GM19099 (cell line): Measurements from ENCODE around the gene CDH23.

Source experiments
- POLR2A ChIP-seq: IDR thresholded peaks from 3 replicates; pipeline ENCODE4 v1.6.1; 2011; ENCODE audit warnings: low read depth; ENCODE audit not compliant: insufficient read length; ENCODE audit errors: extremely low read depth

CDH23 gene

DNA sequence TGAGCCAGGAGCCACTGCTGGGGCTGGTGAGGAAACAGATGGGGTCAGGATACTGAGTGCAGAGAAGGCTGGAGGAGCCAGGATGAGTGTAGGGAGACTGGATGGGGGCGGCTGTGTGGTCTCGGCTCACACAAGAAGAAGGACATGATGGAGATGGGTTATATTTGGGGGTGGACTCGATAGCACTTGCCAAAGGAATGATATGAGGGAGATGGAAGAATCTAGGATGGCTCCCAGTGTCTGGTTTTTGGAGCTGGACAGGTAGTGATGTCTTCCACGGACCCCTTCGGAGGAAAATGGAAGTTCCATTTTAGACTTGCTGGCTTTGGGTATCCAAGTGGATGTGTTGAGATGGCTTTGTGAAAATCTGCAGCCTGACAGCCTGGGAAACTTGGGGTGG lies 83.9 kb downstream of the CDH23 start:
- no peak for TF ChIP-seq POLR2A

DNA sequence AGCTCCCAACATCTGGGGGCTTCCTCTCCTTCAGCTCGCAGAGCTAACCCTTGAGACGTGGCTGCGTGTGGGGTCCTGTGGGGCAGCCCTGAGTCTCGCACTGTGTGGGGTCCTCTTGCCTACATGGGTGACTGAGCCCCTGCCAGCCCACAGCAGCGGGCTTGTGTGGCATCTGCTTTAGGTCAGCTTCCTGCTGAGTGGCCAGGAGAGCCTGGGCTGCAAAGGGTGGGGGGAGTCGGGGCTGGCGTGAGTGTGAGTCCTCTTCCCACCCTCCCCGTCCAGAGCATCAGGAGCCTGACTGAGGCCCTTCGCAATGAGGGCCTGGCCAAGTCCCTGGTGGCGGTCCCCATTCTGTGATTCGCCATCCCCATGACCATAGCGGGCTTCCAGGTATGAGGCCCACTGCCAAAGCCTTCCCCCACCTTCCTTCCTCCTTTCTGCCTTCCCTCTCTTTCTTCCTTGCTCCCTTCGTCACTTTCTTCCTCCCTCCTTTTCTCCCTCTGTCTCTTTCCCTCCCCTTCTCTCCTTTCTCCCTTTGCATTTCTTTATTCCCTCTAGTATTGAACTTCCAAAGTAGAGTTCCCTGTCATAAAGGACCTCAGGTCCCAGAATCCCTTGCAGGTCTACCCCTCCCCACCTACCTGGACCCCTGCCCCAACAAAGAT lies 85.2 kb downstream of the CDH23 start:
- no peak for TF ChIP-seq POLR2A

DNA sequence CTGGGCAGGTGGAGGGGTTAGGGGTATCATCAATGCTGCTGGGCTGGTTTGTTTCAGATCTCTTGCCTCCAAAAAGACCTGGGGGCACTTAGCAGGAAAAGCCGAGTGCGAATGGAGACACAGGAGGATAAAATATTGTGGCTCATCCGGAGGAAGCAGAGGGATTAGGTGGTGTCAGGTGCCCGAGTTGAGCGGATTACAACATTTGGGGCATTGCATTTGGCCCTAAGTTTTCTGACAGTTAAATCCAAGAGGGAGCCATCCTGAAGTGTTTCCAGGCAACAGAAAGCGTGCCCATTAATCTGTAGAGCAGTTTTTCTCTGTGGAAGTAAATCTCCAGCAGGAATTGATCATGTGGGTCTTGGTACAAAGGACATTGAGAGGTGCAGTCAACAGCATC lies 85.9 kb downstream of the CDH23 start:
- no peak for TF ChIP-seq POLR2A

DNA sequence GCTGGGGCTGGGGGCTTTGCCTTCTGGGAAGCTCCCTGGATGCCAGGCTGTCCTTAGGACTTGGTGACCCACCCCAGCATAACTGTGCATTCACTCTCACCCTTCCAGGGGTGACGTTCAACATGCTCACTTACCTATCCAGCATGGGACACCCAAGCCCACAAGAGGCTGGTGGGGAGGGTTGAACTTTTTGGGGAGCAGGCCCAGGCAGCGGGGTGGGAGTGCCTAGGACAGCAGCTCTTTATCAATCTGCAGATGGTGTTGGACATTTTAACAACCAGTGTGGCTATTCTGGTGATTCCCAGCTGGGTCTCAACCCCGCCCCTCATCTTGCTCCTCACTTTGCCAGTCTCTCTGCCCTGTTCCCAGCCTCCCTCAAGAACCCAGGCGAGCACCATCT lies 86.4 kb downstream of the CDH23 start:
- TF ChIP-seq POLR2A = no peak

DNA sequence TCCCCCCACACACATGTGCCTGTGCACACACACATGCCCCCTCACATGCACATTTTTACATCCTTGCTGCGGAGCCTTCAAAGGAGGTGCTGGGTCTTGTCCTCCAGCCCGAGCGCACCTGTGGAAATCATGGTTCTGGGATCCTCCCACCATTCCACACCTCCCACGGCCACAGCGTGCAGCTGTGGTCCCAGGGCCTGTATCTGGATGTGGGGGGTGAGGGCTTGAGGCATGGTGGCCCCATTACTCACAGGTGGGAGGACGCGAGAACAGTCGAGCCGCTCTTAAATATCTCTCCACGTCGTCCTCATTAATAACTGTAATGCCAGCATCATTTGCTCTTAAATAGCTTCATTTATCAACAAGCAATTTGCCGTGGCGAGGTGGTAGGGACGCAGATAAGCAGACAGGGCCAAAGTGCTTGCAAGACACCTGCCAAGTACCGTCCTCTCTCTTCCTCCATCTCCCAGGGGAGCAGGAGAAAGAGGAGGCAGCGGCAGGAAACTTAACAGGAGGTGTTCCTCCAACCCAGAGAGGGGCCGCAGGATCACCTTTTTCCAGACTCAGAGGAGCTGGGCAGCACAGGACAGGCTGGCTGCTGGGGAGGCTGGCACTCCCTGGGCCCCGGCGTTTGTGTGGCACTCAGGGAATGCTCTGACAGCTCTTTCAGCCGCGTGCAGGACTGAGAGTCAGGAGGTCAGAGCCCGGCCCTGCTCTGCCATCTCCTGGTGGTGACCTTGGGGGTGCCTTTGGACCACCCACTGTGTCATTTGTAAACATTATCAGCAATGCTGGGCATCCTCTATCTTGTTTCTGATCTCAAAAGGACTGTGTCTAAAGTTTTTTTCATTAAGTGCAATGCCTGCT lies 87.4 kb downstream of the CDH23 start:
- no peak for TF ChIP-seq POLR2A

DNA sequence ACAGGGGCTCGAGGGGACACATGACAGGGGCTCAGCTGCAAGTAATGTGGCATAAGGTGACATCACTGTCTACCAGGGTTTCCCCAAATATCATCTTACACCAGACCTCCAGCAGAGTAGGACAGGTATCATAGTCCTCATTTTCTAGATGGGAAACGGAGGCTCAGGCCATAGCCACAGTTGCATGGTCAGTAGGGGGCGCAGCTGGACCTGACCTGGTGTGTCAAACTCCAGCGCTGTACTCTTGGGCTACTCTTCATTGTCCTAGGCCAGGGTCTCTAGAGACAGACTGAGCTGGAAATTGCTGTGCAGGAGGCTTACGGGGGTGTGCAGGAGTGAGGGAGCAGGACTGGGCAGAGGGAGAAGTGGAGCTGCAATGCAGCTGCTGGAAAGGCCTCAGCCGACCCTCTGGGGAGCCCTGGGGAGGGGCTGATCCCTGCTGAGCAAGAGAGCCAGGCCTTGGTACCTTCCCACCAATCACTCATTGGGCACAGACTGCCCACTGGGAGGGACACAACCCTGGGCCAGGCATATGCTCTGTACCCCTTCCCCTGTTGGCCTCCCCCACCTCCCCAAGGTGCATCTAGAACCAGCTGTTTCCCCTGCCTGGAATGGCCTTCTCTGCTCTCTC lies 89.9 kb downstream of the CDH23 start:
- TF ChIP-seq POLR2A = no peak

DNA sequence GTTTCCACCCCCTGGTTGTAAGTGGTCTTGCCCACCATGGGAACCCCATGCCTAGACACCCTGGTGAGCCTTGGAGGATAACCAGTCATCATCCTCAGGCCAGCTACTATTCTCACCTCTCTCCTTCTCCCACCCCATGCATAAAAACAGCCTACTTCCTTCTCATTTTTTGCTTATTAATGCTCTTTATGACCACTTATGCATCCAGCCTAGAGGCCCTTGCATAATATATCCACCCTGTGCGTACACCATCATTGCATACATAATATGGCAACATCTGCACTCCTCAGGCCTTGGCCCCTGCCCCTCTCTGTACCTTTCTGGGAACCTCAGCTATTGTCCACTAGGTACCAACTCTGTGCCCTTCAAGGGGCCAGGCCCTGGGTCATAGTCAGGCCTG lies 91.0 kb downstream of the CDH23 start:
- no peak for TF ChIP-seq POLR2A

DNA sequence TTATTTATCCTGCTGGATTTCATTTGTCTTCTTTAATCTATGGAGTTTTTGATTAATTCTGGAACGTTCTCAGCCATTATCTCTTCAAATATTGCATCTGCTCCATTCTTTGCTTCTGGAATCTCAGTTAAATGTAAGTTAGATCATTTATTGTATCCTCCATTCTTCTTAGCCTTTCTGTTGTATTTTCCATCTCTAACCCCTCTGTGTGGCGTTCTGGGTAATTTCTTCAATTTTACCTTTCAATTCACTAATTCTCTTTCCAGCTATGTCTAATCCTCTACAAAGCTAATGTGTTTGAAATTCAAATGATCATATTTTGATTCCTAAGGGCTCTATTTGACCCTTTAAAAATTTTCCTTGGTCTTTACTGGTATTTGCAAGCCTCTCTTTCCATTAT lies 92.4 kb downstream of the CDH23 start:
- TF ChIP-seq POLR2A = no peak

DNA sequence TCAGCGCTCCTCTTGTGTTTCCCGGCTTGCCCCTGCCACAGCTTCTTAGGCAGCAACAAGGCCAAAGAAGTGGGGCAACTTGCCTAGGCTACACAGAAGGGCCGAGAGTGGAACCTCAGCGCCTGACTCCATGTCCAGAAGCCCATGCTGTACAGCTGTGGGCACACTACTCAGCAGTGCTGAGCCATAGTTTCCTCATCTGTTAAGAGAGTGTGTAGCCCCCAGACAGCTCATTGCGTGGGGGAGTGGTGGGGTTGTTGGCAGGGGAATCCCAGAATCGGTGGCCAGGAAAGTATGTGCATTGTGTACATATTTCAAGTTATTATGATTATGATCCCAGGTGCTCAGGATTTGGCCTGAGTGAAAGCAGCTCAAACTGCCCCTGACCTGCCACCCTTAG lies 96.2 kb downstream of the CDH23 start:
- no peak for TF ChIP-seq POLR2A

DNA sequence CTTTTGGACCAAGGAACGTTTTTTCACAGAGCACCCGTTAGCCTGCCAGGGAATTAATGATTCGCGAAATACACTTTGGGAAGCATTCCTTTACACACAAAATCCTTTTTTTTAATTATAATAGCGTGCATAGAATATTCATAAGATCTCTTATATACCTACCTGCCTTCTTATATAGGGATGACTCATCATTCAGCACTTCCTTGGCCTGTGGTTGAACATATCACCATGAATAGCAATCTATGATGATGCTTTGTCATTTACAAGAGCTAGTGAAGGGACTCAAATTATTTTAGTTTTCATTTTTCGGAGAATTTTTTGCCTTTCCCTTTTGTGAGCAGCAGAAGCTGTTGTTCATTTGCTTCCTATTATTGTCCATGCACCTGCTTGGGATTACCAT lies 97.0 kb downstream of the CDH23 start:
- TF ChIP-seq POLR2A = no peak

DNA sequence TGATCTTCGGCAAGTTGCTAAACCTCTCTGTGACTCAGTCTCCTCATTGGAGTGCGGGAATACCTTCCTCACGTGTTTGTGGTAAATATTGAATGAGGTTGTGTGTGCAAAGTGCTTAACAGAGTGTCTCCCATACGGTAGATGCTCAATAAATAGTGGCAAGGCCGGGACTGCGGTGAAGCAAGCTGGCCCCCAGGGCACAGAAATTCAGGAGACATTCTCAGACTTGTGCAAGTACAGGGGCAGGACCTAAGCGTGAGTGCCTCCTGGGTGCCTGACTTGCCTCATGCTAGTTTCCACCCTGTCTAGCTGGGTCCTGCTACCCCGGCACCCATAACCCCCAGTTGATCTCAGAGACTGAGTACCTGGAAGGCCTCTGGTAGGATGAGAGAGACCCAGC lies 97.8 kb downstream of the CDH23 start:
- no peak for TF ChIP-seq POLR2A

DNA sequence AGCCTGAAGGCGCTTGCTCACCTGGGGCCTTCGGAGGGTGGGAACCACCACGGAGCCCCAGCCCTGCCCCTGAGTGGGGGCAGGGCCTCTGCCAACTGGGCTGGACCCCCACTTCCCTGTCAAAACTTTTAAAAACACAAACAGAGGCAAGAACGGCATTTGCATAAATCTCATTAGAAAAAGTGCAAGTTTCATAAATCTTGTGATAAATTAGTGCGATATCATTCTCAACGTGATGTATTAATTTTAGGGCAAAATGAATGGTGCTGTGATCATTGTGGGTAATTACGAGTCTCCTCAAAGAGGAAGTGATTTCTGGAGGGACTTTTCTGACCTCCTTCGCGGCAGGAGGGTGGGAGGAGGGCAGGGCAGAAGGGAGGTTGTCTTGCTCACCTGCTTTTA lies 98.3 kb downstream of the CDH23 start:
- TF ChIP-seq POLR2A = no peak

DNA sequence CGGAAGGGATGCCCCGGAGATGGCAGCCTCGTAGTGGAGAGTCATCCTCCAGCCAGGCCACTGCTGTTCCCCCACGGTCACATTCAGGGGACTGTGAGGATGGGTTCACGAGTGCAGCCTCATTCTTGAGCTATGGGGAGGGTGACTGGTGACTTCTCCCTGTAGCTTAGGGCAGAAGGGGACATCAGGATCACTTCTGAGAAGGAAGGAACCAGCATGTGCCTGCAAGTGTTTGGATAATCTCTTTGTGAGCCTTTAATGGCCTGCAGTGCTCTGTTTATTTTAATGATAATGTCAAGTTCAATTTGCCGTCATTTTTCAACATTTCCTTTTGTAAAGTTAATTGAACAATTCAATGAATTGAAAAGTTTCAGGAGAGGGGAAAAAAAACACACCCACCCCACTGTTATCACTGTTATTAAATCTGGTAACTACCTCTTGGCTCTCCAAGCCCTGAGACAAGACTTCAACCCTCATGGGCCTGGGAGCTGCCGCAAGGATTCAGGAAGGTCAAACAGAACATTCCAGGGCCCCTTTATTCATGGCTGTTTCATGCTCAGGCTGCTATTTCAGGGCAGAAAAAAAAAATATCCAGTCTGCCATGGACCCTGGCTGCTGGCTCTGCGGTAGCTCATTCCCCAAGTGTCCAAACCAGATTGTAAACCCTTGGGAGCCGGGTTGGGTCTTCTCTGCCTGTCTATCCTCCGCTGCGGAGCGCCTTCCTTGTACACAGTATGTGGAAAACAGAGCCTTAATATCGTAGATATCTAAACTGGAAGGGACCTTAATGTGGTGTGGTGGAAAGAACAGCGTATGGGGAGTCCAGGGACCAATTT lies 100.4 kb downstream of the CDH23 start:
- TF ChIP-seq POLR2A = no peak

DNA sequence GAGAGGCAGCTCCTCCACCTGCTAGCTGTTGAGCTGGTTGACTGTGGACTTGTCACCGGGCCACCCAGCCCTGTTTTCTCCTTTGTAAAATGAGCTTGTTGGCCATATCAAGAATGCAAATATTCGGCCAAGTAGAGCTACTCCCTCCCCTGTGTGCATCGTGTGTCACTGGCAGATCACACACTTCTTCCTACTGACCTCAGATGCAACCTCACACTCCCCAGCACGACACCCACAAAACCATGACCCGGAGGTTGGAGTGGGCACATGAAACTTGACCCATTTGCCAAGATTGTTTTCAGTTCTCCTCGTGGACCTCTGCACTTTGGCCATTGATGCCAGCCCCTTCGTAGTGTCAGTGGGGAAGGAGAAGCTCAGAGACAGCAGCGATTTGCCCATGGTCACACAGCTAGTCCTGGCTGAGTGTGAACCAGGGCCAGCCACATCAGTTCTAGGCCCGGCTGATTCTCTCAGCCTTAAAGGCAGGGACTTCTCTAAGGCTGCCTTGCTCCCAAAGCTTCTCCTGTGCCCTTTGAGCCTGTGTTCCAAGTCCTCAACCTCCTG lies 101.1 kb downstream of the CDH23 start:
- no peak for TF ChIP-seq POLR2A

DNA sequence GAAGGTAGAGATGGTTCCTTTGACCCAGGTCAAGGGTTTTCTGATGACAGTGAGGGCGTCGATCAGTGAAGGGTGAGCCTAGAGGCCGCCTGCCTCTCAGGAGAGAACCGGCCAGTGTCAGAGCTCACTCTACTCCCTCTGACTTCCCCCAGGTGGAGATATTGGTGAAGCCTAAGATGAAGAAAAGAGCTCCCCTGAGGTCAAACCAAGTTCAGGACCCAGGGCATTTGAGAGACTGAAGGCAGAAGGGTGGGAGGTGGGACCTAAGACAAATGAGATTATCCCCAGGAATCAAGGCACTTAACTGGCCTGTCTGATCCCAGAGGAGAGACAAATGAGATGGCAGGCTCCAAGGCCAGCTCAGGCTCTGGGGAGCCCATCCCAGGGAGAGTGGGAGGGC lies 104.7 kb downstream of the CDH23 start:
- no peak for TF ChIP-seq POLR2A

DNA sequence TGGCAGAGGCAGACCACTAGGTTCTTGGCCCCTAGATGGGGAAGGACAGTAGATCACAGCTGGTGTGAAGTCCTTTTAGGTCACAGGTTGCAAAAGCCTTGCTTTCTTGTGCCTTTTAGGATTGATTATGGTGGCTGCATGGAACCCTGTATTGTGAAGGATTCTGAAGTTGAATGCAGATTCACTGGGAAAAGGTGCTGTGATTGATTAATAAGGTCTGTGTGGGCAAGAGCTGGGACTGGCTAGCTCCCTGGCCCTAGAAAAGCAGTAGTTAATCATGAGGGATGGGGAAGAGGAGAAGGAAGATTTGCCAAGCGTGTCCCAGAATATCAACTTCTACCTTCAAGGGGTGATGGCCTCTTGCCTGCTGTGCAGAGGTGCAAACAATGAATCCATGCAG lies 105.5 kb downstream of the CDH23 start:
- TF ChIP-seq POLR2A = no peak

DNA sequence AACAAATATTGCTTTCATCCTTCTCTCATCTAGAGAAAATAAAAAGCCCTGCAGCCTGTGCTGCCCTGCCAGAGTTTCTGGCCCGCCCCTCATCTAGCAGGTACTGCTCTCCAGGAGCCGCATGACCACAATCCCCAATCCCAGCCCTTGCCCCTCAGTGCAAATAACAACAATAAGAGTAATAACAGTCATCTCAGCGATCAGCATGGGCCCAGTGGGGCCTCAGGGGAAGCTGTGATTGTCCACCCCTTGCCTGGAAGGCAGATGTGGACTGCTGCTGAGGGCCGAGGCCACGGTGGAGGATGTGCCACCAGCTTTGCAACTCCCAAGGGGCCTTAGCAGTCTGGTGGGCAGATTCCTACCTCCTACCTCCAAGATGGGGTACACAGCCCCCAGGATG lies 106.1 kb downstream of the CDH23 start:
- no peak for TF ChIP-seq POLR2A
